HEK293T (cell line): ENCODE measurements around the gene SCAANT1.

Source experiments
- BHLHE40 ChIP-seq: fragments of 450-650 bp; IDR thresholded peaks from 2 replicates; pipeline ENCODE4 v1.6.1; 2016; ENCODE audit warnings: mild to moderate bottlenecking, moderate library complexity, borderline replicate concordance
- FOXA1 ChIP-seq: fragments of 450-650 bp; IDR thresholded peaks from 2 replicates; pipeline ENCODE4 v1.6.1; 2016; ENCODE audit warnings: mild to moderate bottlenecking
- FOXK2 ChIP-seq: fragments of 450-650 bp; IDR thresholded peaks from 2 replicates; pipeline ENCODE4 v1.6.1; 2016; ENCODE audit warnings: mild to moderate bottlenecking
- SP1 ChIP-seq: fragments of 450-650 bp; IDR thresholded peaks from 2 replicates; pipeline ENCODE4 v1.6.1; 2017
- SUZ12 ChIP-seq: fragments of 450-650 bp; IDR thresholded peaks from 2 replicates; pipeline ENCODE4 v1.6.1; 2016; ENCODE audit warnings: mild to moderate bottlenecking
- TARDBP ChIP-seq: fragments of 450-650 bp; IDR thresholded peaks from 2 replicates; pipeline ENCODE4 v1.6.1; 2016
- ZNF384 ChIP-seq: fragments of 450-650 bp; IDR thresholded peaks from 2 replicates; pipeline ENCODE4 v1.6.1; 2016

- TF ChIP-seq ZNF384 (no peak), SP1 (no peak), TARDBP (no peak), BHLHE40 (no peak), SUZ12 (no peak), FOXA1 (no peak), FOXK2 (no peak)
Measured at GRCh38 chr3:63945558-63946096, 33.4 kb upstream of the SCAANT1 start.
